Kidney (tissue), 14 donors: ENCODE results near the gene GDF2. TPM values are rescaled to one million over a fixed set of nuclear protein-coding genes. Genes with fewer than 3 reads are reported as not detected.

Experiments used
- DNase-seq, 5 donors: peaks; one replicate each; pipeline ENCODE4 v3.0.0-alpha.2; 2013 to 2020
- FAIRE-seq: peaks from 2 replicates; lab custom pipeline; 2012; peaks lifted over from hg19 to GRCh38; lab: Jason Lieb, UNC
- H3K27ac ChIP-seq, 2 donors: one replicate each; pipeline ENCODE4 v1.7.0; 2013; ENCODE audit warnings: low read depth in 2 of 2, low read length in 2 of 2, inconsistent platforms in 1 of 2
- H3K27me3 ChIP-seq: one replicate; pipeline ENCODE4 v1.7.1; 2013; ENCODE audit warnings: low read length, inconsistent platforms; ENCODE audit not compliant: control insufficient read depth, insufficient read depth
- H3K36me3 ChIP-seq, 3 donors: one replicate each; pipeline versions ENCODE4 v1.7.0 to v1.7.1; 2013; ENCODE audit warnings: low read length in 3 of 3, control low read depth in 1 of 3, inconsistent platforms in 1 of 3; ENCODE audit not compliant: insufficient read depth in 3 of 3, control insufficient read depth in 2 of 3
- H3K4me1 ChIP-seq, 3 donors: one replicate each; pipeline versions ENCODE4 v1.7.0 to v1.7.1; 2013; ENCODE audit warnings: low read length in 3 of 3, inconsistent platforms in 1 of 3, low read depth in 1 of 3; ENCODE audit not compliant: control insufficient read depth in 2 of 3, insufficient read depth in 2 of 3
- H3K4me3 ChIP-seq, 3 donors: one replicate each; pipeline versions ENCODE4 v1.7.0 to v1.8.1; 2013; ENCODE audit warnings: low read length in 3 of 3, control low read depth in 1 of 3, inconsistent platforms in 1 of 3
- H3K9ac ChIP-seq, 3 donors: one replicate each; pipeline versions ENCODE4 v1.7.0 to v1.7.1; 2013; ENCODE audit warnings: low read length in 3 of 3, control low read depth in 1 of 3, inconsistent platforms in 1 of 3
- H3K9me3 ChIP-seq, 3 donors: one replicate each; pipeline versions ENCODE4 v1.7.0 to v1.7.1; 2013; ENCODE audit warnings: low read length in 3 of 3, control low read depth in 1 of 3, inconsistent platforms in 1 of 3; ENCODE audit not compliant: control insufficient read depth in 2 of 3, insufficient read depth in 1 of 3
- intact Hi-C: fragments of 100-400 bp; cut with DNase I; formaldehyde crosslinking; loops from one replicate; pipeline ENCODE4 v1.11.1; 2022
- polyA plus RNA-seq: library from polyadenylated mRNA; stranded (reverse); fragments of 350-450 nt; fragmentation: Illumina TruSeq; extraction: RNeasy Lipid Tissue Mini Kit (QIAGEN cat#74804); gene quantifications from one replicate; pipeline ENCODE4 v1.2.3, GENCODE V29; 2014; ENCODE audit warnings: low read depth, low replicate concordance; ENCODE audit not compliant: insufficient read depth
- total RNA-seq: library from RNA; stranded (reverse); fragmentation: NEBNext Ultra II Directional; extraction: Animal tissue kit (Norgen Biotek cat#: 25700); gene quantifications from one replicate; pipeline ENCODE4 v1.2.1, GENCODE V29; 2021
- TF ChIP-seq, protein P1 (sequence below): IDR thresholded peaks from 3 replicates; pipeline ENCODE4 v1.5.1; 2012; ENCODE audit warnings: mild to moderate bottlenecking, moderate library complexity, borderline replicate concordance; ENCODE audit not compliant: insufficient read depth; ENCODE audit errors: extremely low read depth
- donor health status: control.
- donor health status: control.
- donor health status: control.
- donor health status: control.
- donor health status: control.
- donor health status: DM: yes; HTN: yes; CAD: no.
- donor health status: Normal renal cell carcinoma (clear cell type).

GDF2 gene
- total and polyA plus RNA-seq, 2 donors from 2014 or later = not detected

DNA sequence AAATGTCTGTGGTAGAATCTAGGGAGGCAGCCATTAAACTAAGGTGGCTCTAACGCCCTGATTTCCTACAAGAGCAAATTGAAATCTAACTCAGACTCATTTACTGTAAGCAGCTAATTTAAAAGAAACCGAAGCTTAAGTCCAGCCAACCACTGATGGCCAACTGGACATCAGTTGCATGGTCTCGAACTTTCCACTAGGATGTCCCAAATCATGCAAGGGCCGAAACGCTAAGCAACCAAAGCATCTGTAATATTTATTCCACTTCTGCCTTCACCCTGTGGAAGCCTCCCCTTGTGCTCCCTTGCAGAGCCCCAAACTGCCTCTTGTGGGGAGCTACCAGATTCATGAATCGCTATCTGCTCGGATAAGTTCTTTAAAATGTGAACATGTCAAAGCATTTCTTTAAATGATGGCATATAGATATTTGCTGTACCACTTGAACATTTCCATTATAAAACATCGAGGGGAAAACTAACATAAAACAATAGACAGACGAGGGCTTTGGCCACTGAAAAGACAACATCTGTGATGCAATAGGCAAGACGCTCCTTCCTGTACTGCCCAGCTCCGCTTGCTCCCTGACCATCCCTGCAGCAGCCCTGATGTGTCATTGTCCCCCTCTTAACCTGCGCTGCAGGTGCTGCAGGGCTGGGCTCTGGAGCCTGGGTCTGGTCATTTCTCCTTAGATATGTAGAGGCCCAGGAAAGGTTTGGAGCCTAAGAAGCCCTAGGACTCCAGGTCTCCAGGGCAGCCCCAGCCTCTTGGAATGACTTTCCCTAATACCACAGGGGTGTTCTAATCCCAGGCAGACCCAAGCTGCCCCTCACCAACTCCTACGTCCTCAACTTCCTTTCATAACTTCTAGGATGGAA, 23.0 kb downstream of the GDF2 start:
- H3K27ac ChIP-seq = no peak overlapping the region
- H3K4me3 ChIP-seq = no peak overlapping the region
- no peaks in the 10 kb centered on the region for H3K36me3 ChIP-seq
- intact Hi-C loops = no loop called here
- H3K27me3 ChIP-seq = no peaks in the 10 kb centered on the region
- H3K9me3 ChIP-seq = no peaks in the 10 kb centered on the region
- no peaks in the 10 kb centered on the region for H3K4me1 ChIP-seq
- DNase-seq (peak in 1 of 5 donors; percentile 14), FAIRE-seq (no peak)
- H3K9ac ChIP-seq = no peak overlapping the region
- TF ChIP-seq, protein P1, sequence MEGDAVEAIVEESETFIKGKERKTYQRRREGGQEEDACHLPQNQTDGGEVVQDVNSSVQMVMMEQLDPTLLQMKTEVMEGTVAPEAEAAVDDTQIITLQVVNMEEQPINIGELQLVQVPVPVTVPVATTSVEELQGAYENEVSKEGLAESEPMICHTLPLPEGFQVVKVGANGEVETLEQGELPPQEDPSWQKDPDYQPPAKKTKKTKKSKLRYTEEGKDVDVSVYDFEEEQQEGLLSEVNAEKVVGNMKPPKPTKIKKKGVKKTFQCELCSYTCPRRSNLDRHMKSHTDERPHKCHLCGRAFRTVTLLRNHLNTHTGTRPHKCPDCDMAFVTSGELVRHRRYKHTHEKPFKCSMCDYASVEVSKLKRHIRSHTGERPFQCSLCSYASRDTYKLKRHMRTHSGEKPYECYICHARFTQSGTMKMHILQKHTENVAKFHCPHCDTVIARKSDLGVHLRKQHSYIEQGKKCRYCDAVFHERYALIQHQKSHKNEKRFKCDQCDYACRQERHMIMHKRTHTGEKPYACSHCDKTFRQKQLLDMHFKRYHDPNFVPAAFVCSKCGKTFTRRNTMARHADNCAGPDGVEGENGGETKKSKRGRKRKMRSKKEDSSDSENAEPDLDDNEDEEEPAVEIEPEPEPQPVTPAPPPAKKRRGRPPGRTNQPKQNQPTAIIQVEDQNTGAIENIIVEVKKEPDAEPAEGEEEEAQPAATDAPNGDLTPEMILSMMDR = no peak

DNA sequence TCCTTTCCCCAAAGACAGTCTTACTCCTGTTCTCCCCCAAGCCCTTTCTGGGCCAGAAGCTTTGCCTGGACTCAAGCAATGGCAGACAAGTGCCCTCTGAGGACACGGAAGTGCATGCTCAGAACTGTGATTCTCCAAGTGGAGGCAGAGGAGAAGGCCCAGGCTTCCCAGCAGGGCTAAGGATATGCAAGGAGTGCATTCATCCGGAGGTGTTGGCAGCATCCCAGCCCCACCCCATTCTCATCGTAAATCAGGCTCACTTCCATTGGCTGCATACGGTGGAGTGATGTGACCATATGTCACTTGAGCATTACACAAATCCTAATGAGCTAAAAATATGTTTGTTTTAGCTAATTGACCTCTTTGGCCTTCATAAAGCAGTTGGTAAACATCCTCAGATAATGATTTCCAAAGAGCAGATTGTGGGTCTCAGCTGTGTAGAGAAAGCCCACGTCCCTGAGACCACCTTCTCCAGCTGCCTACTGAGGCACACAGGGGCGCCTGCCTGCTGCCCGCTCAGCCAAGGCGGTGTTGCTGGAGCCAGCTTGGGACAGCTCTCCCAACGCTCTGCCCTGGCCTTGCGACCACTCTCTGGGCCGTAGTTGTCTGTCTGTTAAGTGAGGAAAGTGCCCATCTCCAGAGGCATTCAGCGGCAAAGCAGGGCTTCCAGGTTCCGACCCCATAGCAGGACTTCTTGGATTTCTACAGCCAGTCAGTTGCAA, 24.5 kb downstream of the GDF2 start:
- no peaks in the 10 kb centered on the region for H3K27me3 ChIP-seq
- H3K36me3 ChIP-seq = no peaks in the 10 kb centered on the region
- no peak overlapping the region for H3K9ac ChIP-seq
- FAIRE-seq = no peak
- intact Hi-C loops = no loop called here
- no peak overlapping the region for H3K27ac ChIP-seq
- H3K4me1 ChIP-seq = no peaks in the 10 kb centered on the region
- H3K9me3 ChIP-seq = no peaks in the 10 kb centered on the region
- DNase-seq = peak in 1 of 5 donors; percentile 51
- TF ChIP-seq, protein P1 = no peak
- H3K4me3 ChIP-seq = no peak overlapping the region

DNA sequence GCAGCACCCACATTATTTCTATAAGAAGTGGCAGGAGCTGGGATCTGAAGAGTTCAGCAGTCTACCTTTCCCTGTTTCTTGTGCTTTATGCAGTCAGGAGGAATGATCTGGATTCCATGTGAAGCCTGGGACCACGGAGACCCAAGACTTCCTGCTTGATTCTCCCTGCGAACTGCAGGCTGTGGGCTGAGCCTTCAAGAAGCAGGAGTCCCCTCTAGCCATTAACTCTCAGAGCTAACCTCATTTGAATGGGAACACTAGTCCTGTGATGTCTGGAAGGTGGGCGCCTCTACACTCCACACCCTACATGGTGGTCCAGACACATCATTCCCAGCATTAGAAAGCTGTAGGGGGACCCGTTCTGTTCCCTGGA, 25.0 kb downstream of the GDF2 start:
- no peak overlapping the region for H3K27ac ChIP-seq
- intact Hi-C loops = no loop called here
- no peaks in the 10 kb centered on the region for H3K9me3 ChIP-seq
- DNase-seq = peak in 1 of 5 donors; percentile 8
- TF ChIP-seq, protein P1 = no peak
- H3K36me3 ChIP-seq = no peaks in the 10 kb centered on the region
- H3K27me3 ChIP-seq = no peaks in the 10 kb centered on the region
- no peak overlapping the region for H3K4me3 ChIP-seq
- no peak for FAIRE-seq
- no peak overlapping the region for H3K9ac ChIP-seq
- H3K4me1 ChIP-seq = no peaks in the 10 kb centered on the region
